Stimulated activated CD4-positive, alpha-beta T cell treated with anti-CD3 and anti-CD28 coated beads, Interleukin-1b, Interleukin-23, amount 100 ng/mL, for 1 hour (primary cell): ENCODE measurements around the gene ADGRL1.

ENCODE experiments used
- DNase-seq, 2 donors: peaks; one replicate each; pipeline ENCODE4 v3.0.0-alpha.2; 2020; ENCODE audit warnings: low read depth in 2 of 2

Gene ADGRL1

GRCh38 chr19:14112809-14113385 is 93.1 kb downstream of the ADGRL1 start:
- DNase-seq: no peak

GRCh38 chr19:14112051-14112808 is 93.7 kb downstream of the ADGRL1 start:
- DNase-seq: no peak

- no peak for DNase-seq
Observed at GRCh38 chr19:14111486-14111885, 94.5 kb downstream of the ADGRL1 start.

GRCh38 chr19:14110650-14111049 is 95.3 kb downstream of the ADGRL1 start:
- no peak for DNase-seq

GRCh38 chr19:14107581-14108461 is 98.1 kb downstream of the ADGRL1 start:
- DNase-seq: no peak

- no peak for DNase-seq
Observed at GRCh38 chr19:14106840-14107239, 99.1 kb downstream of the ADGRL1 start.

GRCh38 chr19:14105680-14106079 is 100.3 kb downstream of the ADGRL1 start:
- DNase-seq: no peak

GRCh38 chr19:14103310-14103709 is 102.7 kb downstream of the ADGRL1 start:
- DNase-seq: no peak

GRCh38 chr19:14102756-14103155 is 103.2 kb downstream of the ADGRL1 start:
- DNase-seq: no peak

GRCh38 chr19:14102102-14102696 is 103.8 kb downstream of the ADGRL1 start:
- DNase-seq: no peak

- no peak for DNase-seq
Observed at GRCh38 chr19:14101003-14101545, 104.9 kb downstream of the ADGRL1 start.
